ENCODE data around the gene MRPL39. TPM values are rescaled to one million over a fixed set of nuclear protein-coding genes. Genes with fewer than 3 reads are reported as not detected.

Gene MRPL39
- total and polyA plus RNA-seq, 2 experiments from 2014 or later: 50.5 to 132 TPM

DNA sequence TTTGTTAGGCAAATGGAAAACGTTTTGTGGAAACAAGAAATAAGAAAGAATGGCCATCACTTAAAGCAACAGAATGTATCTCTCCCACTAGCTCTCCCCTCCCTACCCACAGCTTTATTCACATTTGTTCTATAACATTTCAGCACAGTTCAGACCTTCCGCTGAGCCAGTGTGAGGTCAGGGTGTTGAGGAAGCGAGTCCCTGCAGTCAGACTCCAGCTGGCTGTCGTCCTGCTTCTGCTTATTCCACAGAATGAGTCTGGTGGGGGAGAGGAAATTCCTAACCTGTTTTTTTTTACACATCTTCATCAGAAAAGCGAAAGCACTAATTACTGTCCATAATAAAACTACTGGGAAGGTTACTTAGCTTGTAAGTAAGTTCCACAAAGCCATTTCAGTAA, 39.0 kb downstream of the MRPL39 start (continued):
- TF ChIP-seq CTCF (conservative IDR thresholded peaks at IDR 0.05; ENCODE audit: low read depth in 2 of 2) (no peak), STAT1 (IDR thresholded peaks at IDR 0.05; ENCODE audit: unreplicated experiment) (no peak), NANOG (IDR thresholded peaks at IDR 0.05; ENCODE audit: borderline replicate concordance) (no peak), JUNB (IDR thresholded peaks at IDR 0.05; ENCODE audit: unreplicated experiment) (no peak), EZH2 (IDR thresholded peaks at IDR 0.05; ENCODE audit: low read depth, unreplicated experiment) (no peak), ETS1 (IDR thresholded peaks at IDR 0.05) (no peak), CREB1 (CRISPR knock-in tag; IDR thresholded peaks at IDR 0.05; ENCODE audit: low read depth) (no peak)
- TF ChIP-seq, protein P1, sequence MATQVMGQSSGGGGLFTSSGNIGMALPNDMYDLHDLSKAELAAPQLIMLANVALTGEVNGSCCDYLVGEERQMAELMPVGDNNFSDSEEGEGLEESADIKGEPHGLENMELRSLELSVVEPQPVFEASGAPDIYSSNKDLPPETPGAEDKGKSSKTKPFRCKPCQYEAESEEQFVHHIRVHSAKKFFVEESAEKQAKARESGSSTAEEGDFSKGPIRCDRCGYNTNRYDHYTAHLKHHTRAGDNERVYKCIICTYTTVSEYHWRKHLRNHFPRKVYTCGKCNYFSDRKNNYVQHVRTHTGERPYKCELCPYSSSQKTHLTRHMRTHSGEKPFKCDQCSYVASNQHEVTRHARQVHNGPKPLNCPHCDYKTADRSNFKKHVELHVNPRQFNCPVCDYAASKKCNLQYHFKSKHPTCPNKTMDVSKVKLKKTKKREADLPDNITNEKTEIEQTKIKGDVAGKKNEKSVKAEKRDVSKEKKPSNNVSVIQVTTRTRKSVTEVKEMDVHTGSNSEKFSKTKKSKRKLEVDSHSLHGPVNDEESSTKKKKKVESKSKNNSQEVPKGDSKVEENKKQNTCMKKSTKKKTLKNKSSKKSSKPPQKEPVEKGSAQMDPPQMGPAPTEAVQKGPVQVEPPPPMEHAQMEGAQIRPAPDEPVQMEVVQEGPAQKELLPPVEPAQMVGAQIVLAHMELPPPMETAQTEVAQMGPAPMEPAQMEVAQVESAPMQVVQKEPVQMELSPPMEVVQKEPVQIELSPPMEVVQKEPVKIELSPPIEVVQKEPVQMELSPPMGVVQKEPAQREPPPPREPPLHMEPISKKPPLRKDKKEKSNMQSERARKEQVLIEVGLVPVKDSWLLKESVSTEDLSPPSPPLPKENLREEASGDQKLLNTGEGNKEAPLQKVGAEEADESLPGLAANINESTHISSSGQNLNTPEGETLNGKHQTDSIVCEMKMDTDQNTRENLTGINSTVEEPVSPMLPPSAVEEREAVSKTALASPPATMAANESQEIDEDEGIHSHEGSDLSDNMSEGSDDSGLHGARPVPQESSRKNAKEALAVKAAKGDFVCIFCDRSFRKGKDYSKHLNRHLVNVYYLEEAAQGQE (IDR thresholded peaks at IDR 0.05; ENCODE audit: unreplicated experiment): no peak

- Histone ChIP-seq H2AFZ (no peak overlapping the region), H3K27me3 (ENCODE audit: insufficient read depth) (peaks cover 12% of the 10 kb centered on the region), H3K4me3 (no peak overlapping the region), H3K36me3 (ENCODE audit: insufficient read depth) (no peaks in the 10 kb centered on the region), H3K79me2 (replicated peaks; ENCODE audit: insufficient read depth) (no peaks in the 10 kb centered on the region), H3K9me2 (ENCODE audit: insufficient read depth) (no peaks in the 10 kb centered on the region), H3K4me2 (no peak overlapping the region), H3F3A (replicated peaks; ENCODE audit: low read depth) (no peaks in the 10 kb centered on the region), H3K27ac (ENCODE audit: low read depth) (no peak overlapping the region), H3K4me1 (ENCODE audit: insufficient read depth) (peaks cover 9% of the 10 kb centered on the region; the same call in 1 of the 2 replicates), H4K20me1 (replicated peaks; ENCODE audit: insufficient read depth) (no peaks in the 10 kb centered on the region)
- H3K9me3 Mint-ChIP-seq: no peaks in the 10 kb centered on the region
- ATAC-seq (0 out of 3 replicates have a peak, but pooled peaks have one; percentile 27), DNase-seq (ENCODE audit: low spot score) (no peak)
- H3K27me3 Mint-ChIP-seq (ENCODE audit: insufficient read depth, low read depth, poor library complexity): peaks cover 11% of the 10 kb centered on the region
- H3K36me3 Mint-ChIP-seq (ENCODE audit: low read depth): no peaks in the 10 kb centered on the region; the same call in 2 of the 3 replicates
- H3K4me3 Mint-ChIP-seq: no peak overlapping the region
- H3K27ac Mint-ChIP-seq: no peak overlapping the region
- peaks cover 19% of the 10 kb centered on the region for H3K4me1 Mint-ChIP-seq
- peak in 1 of 2 experiments; percentile 40; a peak in 2 of 4 replicates for TF ChIP-seq CTCF (conservative IDR thresholded peaks at IDR 0.05; ENCODE audit: low read depth in 2 of 2)
- TF ChIP-seq ZNF331 (CRISPR knock-in tag; IDR thresholded peaks at IDR 0.05; ENCODE audit: low read depth): no peak
- no peak for TF ChIP-seq ETS1 (IDR thresholded peaks at IDR 0.05)
- no peak for TF ChIP-seq NANOG (IDR thresholded peaks at IDR 0.05; ENCODE audit: borderline replicate concordance)
- no peak for TF ChIP-seq STAT1 (IDR thresholded peaks at IDR 0.05; ENCODE audit: unreplicated experiment)
Observed at GRCh38 chr21:25567472-25567871, 39.8 kb downstream of the MRPL39 start.

Measured in GM23338 (cell line).